Liver (tissue), 3 donors: ENCODE data around the gene TMEM178B.

ENCODE experiments used
- EGR1 ChIP-seq, 2 donors: IDR thresholded peaks; 2 replicates each; pipeline ENCODE4 v1.6.1; 2016 to 2018; ENCODE audit warnings: antibody characterized with exemption in 2 of 2, low read depth in 2 of 2
- FOXA1 ChIP-seq: IDR thresholded peaks from 2 replicates; pipeline ENCODE4 v1.6.1; 2016; ENCODE audit warnings: antibody characterized with exemption
- GABPA ChIP-seq, 2 donors: IDR thresholded peaks in 1 of 2; conservative IDR thresholded peaks in 1 of 2; 2 replicates each; pipeline ENCODE4 v1.6.1; 2016; ENCODE audit warnings: antibody characterized with exemption in 2 of 2, mild to moderate bottlenecking in 1 of 2, moderate library complexity in 1 of 2
- JUND ChIP-seq, 2 donors: IDR thresholded peaks; 2 replicates each; pipeline ENCODE4 v1.6.1; 2016; ENCODE audit warnings: antibody characterized with exemption in 2 of 2
- RAD21 ChIP-seq, 2 donors: IDR thresholded peaks; 2 replicates each; pipeline ENCODE4 v1.6.1; 2016; ENCODE audit warnings: antibody characterized with exemption in 2 of 2, mild to moderate bottlenecking in 2 of 2
- RXRA ChIP-seq, 2 donors: IDR thresholded peaks; 2 replicates each; pipeline ENCODE4 v1.6.1; 2017 to 2018; ENCODE audit warnings: antibody characterized with exemption in 2 of 2, mild to moderate bottlenecking in 1 of 2
- SP1 ChIP-seq: IDR thresholded peaks from 2 replicates; pipeline ENCODE4 v1.6.1; 2018; ENCODE audit warnings: antibody characterized with exemption, mild to moderate bottlenecking
- TAF1 ChIP-seq: conservative IDR thresholded peaks from 2 replicates; pipeline ENCODE4 v1.6.1; 2016; ENCODE audit warnings: antibody characterized with exemption, mild to moderate bottlenecking
- YY1 ChIP-seq: IDR thresholded peaks from 2 replicates; pipeline ENCODE4 v1.6.1; 2016; ENCODE audit warnings: antibody characterized with exemption, mild to moderate bottlenecking
- TF ChIP-seq, protein P1 (sequence below): fragments of 150-350 bp; IDR thresholded peaks from 2 replicates; pipeline ENCODE4 v1.5.1; 2017; ENCODE audit warnings: improper control_type of control experiment, low read depth, low read length; ENCODE audit not compliant: missing input control
- TF ChIP-seq, protein P2 (sequence below): IDR thresholded peaks from 2 replicates; pipeline ENCODE4 v1.6.1; 2016; ENCODE audit warnings: antibody characterized with exemption
- TF ChIP-seq, protein P3 (sequence below): IDR thresholded peaks from 2 replicates; pipeline ENCODE4 v1.6.1; 2016; ENCODE audit warnings: antibody characterized with exemption
- TF ChIP-seq, protein P4 (sequence below): IDR thresholded peaks from 2 replicates; pipeline ENCODE4 v1.6.1; 2016; ENCODE audit warnings: antibody characterized with exemption
- TF ChIP-seq, protein P5 (sequence below): IDR thresholded peaks from 2 replicates; pipeline ENCODE4 v1.6.1; 2016; ENCODE audit warnings: antibody characterized with exemption, mild to moderate bottlenecking
- donor health status: healthy.
- donor health status: healthy.

DNA sequence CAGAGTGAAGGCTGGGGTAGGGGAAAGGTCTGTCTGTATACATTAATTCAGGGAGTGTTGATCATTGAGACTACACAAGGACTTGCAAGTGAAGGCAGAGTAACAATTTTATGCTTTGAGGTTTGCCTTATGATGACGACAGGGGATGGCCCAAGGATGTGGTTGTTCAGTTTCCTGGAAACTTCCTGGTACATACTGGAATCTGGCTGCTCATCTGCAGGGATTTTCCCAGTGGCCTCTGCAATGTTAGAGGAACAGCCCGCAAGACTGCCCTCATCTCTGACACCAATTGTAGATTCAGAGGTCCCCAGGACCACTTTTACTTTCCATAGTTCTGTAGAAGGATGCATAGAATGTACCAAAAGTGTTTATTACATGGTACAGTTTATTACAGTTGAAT, 189.6 kb downstream of the TMEM178B start:
- TF ChIP-seq, protein P1, sequence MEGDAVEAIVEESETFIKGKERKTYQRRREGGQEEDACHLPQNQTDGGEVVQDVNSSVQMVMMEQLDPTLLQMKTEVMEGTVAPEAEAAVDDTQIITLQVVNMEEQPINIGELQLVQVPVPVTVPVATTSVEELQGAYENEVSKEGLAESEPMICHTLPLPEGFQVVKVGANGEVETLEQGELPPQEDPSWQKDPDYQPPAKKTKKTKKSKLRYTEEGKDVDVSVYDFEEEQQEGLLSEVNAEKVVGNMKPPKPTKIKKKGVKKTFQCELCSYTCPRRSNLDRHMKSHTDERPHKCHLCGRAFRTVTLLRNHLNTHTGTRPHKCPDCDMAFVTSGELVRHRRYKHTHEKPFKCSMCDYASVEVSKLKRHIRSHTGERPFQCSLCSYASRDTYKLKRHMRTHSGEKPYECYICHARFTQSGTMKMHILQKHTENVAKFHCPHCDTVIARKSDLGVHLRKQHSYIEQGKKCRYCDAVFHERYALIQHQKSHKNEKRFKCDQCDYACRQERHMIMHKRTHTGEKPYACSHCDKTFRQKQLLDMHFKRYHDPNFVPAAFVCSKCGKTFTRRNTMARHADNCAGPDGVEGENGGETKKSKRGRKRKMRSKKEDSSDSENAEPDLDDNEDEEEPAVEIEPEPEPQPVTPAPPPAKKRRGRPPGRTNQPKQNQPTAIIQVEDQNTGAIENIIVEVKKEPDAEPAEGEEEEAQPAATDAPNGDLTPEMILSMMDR: no peak
- TF ChIP-seq, protein P2, sequence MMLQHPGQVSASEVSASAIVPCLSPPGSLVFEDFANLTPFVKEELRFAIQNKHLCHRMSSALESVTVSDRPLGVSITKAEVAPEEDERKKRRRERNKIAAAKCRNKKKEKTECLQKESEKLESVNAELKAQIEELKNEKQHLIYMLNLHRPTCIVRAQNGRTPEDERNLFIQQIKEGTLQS: no peak
- TF ChIP-seq, protein P3, sequence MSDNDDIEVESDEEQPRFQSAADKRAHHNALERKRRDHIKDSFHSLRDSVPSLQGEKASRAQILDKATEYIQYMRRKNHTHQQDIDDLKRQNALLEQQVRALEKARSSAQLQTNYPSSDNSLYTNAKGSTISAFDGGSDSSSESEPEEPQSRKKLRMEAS: no peak
- TF ChIP-seq, protein P4, sequence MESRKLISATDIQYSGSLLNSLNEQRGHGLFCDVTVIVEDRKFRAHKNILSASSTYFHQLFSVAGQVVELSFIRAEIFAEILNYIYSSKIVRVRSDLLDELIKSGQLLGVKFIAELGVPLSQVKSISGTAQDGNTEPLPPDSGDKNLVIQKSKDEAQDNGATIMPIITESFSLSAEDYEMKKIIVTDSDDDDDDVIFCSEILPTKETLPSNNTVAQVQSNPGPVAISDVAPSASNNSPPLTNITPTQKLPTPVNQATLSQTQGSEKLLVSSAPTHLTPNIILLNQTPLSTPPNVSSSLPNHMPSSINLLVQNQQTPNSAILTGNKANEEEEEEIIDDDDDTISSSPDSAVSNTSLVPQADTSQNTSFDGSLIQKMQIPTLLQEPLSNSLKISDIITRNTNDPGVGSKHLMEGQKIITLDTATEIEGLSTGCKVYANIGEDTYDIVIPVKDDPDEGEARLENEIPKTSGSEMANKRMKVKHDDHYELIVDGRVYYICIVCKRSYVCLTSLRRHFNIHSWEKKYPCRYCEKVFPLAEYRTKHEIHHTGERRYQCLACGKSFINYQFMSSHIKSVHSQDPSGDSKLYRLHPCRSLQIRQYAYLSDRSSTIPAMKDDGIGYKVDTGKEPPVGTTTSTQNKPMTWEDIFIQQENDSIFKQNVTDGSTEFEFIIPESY: no peak
- TF ChIP-seq SP1: no peak
- no peak for TF ChIP-seq YY1
- TF ChIP-seq RAD21 (IDR thresholded peaks at IDR 0.05): no peak
- TF ChIP-seq, protein P5, sequence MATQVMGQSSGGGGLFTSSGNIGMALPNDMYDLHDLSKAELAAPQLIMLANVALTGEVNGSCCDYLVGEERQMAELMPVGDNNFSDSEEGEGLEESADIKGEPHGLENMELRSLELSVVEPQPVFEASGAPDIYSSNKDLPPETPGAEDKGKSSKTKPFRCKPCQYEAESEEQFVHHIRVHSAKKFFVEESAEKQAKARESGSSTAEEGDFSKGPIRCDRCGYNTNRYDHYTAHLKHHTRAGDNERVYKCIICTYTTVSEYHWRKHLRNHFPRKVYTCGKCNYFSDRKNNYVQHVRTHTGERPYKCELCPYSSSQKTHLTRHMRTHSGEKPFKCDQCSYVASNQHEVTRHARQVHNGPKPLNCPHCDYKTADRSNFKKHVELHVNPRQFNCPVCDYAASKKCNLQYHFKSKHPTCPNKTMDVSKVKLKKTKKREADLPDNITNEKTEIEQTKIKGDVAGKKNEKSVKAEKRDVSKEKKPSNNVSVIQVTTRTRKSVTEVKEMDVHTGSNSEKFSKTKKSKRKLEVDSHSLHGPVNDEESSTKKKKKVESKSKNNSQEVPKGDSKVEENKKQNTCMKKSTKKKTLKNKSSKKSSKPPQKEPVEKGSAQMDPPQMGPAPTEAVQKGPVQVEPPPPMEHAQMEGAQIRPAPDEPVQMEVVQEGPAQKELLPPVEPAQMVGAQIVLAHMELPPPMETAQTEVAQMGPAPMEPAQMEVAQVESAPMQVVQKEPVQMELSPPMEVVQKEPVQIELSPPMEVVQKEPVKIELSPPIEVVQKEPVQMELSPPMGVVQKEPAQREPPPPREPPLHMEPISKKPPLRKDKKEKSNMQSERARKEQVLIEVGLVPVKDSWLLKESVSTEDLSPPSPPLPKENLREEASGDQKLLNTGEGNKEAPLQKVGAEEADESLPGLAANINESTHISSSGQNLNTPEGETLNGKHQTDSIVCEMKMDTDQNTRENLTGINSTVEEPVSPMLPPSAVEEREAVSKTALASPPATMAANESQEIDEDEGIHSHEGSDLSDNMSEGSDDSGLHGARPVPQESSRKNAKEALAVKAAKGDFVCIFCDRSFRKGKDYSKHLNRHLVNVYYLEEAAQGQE: no peak
- TF ChIP-seq GABPA (IDR thresholded peaks at IDR 0.05 in 1 of 2, conservative IDR thresholded peaks at IDR 0.05 in 1 of 2): no peak
- no peak for TF ChIP-seq JUND (IDR thresholded peaks at IDR 0.05)
- TF ChIP-seq TAF1: no peak
- no peak for TF ChIP-seq FOXA1
- TF ChIP-seq RXRA (IDR thresholded peaks at IDR 0.05): no peak
- no peak for TF ChIP-seq EGR1 (IDR thresholded peaks at IDR 0.05; ENCODE audit: low read depth in 2 of 2)
